ENCODE data around the gene REXO1. TPM values are rescaled to one million over a fixed set of nuclear protein-coding genes. Genes with fewer than 3 reads are reported as not detected.

REXO1 gene
- total and polyA plus RNA-seq, 9 of the 15 experiments (the other 6 are each of a cell fraction or from before 2014, with no cell fraction given) = 0.04 to 63.3 (median 15.8) TPM

- TF ChIP-seq SAP30 (IDR thresholded peaks at IDR 0.05; ENCODE audit: borderline replicate concordance, insufficient read depth, low read depth, low read length, poor library complexity, severe bottlenecking) (peak; percentile 30), ZNF143 (CRISPR knock-in tag; IDR thresholded peaks at IDR 0.05) (0 out of 2 replicates have a peak, but pooled peaks have one; percentile 34), CAMTA2 (CRISPR knock-in tag; conservative IDR thresholded peaks at IDR 0.05) (0 out of 2 replicates have a peak, but pooled peaks have one; percentile 63), ZNF707 (CRISPR knock-in tag; conservative IDR thresholded peaks at IDR 0.05) (no peak), ATF1 (CRISPR knock-in tag; IDR thresholded peaks at IDR 0.05) (peak; percentile 53; the same call in 1 of the 2 replicates), ATF1 (tag; IDR thresholded peaks at IDR 0.05) (peak; percentile 92), NR2C2 (CRISPR knock-in tag; IDR thresholded peaks at IDR 0.05) (peak; percentile 76; the same call in 1 of the 2 replicates), NR2C2 (tag; IDR thresholded peaks at IDR 0.05) (peak; percentile 79), ZNF740 (CRISPR knock-in tag; IDR thresholded peaks at IDR 0.05) (peak; percentile 46; the same call in 1 of the 2 replicates), ZNF740 (tag; IDR thresholded peaks at IDR 0.05) (no peak; a peak in 1 of 4 replicates), CBX5 (IDR thresholded peaks at IDR 0.05; ENCODE audit: borderline replicate concordance, low read depth) (0 out of 2 replicates have a peak, but pooled peaks have one; percentile 32), SRSF1 (IDR thresholded peaks at IDR 0.05; ENCODE audit: low read depth, low read length) (no peak), FIP1L1 (IDR thresholded peaks at IDR 0.05; ENCODE audit: low read depth, low read length, poor library complexity, severe bottlenecking) (peak; percentile 77), FUS (optimal IDR thresholded peaks at IDR 0.05; ENCODE audit: low read depth, low read length) (peak; percentile 55), MITF (IDR thresholded peaks at IDR 0.05) (peak; percentile 92), ZNF408 (CRISPR knock-in tag; IDR thresholded peaks at IDR 0.05; ENCODE audit: low read depth) (no peak), EP300 (IDR thresholded peaks at IDR 0.05; ENCODE audit: low read length) (no peak), BCL6 (CRISPR knock-in tag; IDR thresholded peaks at IDR 0.05) (no peak), RCOR1 (IDR thresholded peaks at IDR 0.05; ENCODE audit: borderline replicate concordance in 1 of 2, low read depth in 2 of 2, low read length in 2 of 2) (no peak), ZC3H4 (CRISPR knock-in tag; IDR thresholded peaks at IDR 0.05; ENCODE audit: borderline replicate concordance) (peak; percentile 86; the same call in 1 of the 2 replicates)
- TF ChIP-seq, protein P1, sequence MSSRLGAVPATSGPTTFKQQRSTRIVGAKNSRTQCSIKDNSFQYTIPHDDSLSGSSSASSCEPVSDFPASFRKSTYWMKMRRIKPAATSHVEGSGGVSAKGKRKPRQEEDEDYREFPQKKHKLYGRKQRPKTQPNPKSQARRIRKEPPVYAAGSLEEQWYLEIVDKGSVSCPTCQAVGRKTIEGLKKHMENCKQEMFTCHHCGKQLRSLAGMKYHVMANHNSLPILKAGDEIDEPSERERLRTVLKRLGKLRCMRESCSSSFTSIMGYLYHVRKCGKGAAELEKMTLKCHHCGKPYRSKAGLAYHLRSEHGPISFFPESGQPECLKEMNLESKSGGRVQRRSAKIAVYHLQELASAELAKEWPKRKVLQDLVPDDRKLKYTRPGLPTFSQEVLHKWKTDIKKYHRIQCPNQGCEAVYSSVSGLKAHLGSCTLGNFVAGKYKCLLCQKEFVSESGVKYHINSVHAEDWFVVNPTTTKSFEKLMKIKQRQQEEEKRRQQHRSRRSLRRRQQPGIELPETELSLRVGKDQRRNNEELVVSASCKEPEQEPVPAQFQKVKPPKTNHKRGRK (tag; IDR thresholded peaks at IDR 0.05) = no peak
- TF ChIP-seq, protein P2, sequence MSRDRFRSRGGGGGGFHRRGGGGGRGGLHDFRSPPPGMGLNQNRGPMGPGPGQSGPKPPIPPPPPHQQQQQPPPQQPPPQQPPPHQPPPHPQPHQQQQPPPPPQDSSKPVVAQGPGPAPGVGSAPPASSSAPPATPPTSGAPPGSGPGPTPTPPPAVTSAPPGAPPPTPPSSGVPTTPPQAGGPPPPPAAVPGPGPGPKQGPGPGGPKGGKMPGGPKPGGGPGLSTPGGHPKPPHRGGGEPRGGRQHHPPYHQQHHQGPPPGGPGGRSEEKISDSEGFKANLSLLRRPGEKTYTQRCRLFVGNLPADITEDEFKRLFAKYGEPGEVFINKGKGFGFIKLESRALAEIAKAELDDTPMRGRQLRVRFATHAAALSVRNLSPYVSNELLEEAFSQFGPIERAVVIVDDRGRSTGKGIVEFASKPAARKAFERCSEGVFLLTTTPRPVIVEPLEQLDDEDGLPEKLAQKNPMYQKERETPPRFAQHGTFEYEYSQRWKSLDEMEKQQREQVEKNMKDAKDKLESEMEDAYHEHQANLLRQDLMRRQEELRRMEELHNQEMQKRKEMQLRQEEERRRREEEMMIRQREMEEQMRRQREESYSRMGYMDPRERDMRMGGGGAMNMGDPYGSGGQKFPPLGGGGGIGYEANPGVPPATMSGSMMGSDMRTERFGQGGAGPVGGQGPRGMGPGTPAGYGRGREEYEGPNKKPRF (IDR thresholded peaks at IDR 0.05; ENCODE audit: low read depth, low read length) = no peak
Measured at GRCh38 chr19:1875646-1876495, 27.6 kb upstream of the REXO1 start (continued).

Measured in K562 (cell line).